PC-3 (cell line): ENCODE data around the gene PIK3R3. TPM values are rescaled to one million over a fixed set of nuclear protein-coding genes. Genes with fewer than 3 reads are reported as not detected.

ENCODE experiments used
- ATAC-seq: fragments of 200-7000 bp; cut with Tn5 transposase; 2 replicates; pipeline ENCODE4 v1.9.1; 2020; ENCODE audit warnings: mild to moderate bottlenecking, moderate library complexity
- BruUV-seq: library from RNA; stranded (reverse); fragments of 400-500 nt; replicated peaks from 2 replicates; lab custom pipeline; 2021; lab: Mats Ljungman, UMichigan
- CTCF ChIA-PET: fragments of 300-600 bp; sonication (Branson Sonifier 250); formaldehyde crosslinking; loops from one replicate; lab custom pipeline; 2022; ENCODE audit warnings: antibody characterized with exemption; lab: Charles Lee
- POLR2A ChIA-PET: fragments of 300-600 bp; sonication (Branson Sonifier 250); formaldehyde crosslinking; loops from one replicate; lab custom pipeline; 2022; ENCODE audit warnings: antibody characterized with exemption; ENCODE audit not compliant: unreplicated experiment; lab: Charles Lee
- DNase-seq: peaks from one replicate; pipeline ENCODE4 v3.0.0-alpha.2; 2015
- H2AFZ ChIP-seq: fragments of 300-600 bp; sonication (generic); 2 replicates; pipeline ENCODE4 v1.6.0; 2016; ENCODE audit warnings: antibody characterized with exemption, low read length
- H3F3A ChIP-seq: fragments of 300-600 bp; sonication (generic); one replicate; pipeline ENCODE4 v1.6.0; 2017; ENCODE audit warnings: antibody characterized with exemption, low read length, control low read depth, mild to moderate bottlenecking; ENCODE audit not compliant: unreplicated experiment
- H3K27ac ChIP-seq: fragments of 300-600 bp; sonication (generic); 2 replicates; pipeline ENCODE4 v1.5.1; 2016; ENCODE audit warnings: mild to moderate bottlenecking, low read length
- H3K27me3 ChIP-seq: fragments of 300-600 bp; sonication (generic); 2 replicates; pipeline ENCODE4 v1.6.1; 2016; ENCODE audit warnings: low read length, mixed read lengths
- H3K36me3 ChIP-seq: fragments of 300-600 bp; sonication (generic); 2 replicates; pipeline ENCODE4 v1.6.1; 2016; ENCODE audit warnings: low read depth, mixed run types, low read length, mixed read lengths
- H3K4me1 ChIP-seq: fragments of 300-600 bp; sonication (generic); 2 replicates; pipeline ENCODE4 v1.5.1; 2016; ENCODE audit warnings: low read length; ENCODE audit not compliant: insufficient read depth
- H3K4me2 ChIP-seq: fragments of 300-600 bp; sonication (generic); 2 replicates; pipeline ENCODE4 v1.6.0; 2016; ENCODE audit warnings: low read length
- H3K4me3 ChIP-seq: fragments of 300-600 bp; sonication (generic); 2 replicates; pipeline ENCODE4 v1.5.1; 2016; ENCODE audit warnings: mild to moderate bottlenecking, low read length, mixed read lengths
- H3K79me2 ChIP-seq: fragments of 300-600 bp; sonication (generic); 2 replicates; pipeline ENCODE4 v1.6.1; 2017; ENCODE audit warnings: low read length, mixed read lengths
- H3K9ac ChIP-seq: fragments of 300-600 bp; sonication (generic); 2 replicates; pipeline ENCODE4 v1.6.0; 2016; ENCODE audit warnings: mild to moderate bottlenecking, low read length
- H3K9me2 ChIP-seq: fragments of 300-600 bp; sonication (generic); replicated peaks from 2 replicates; pipeline ENCODE4 v1.6.1; 2016; ENCODE audit warnings: mixed run types, low read length, mixed read lengths
- H3K9me3 ChIP-seq: fragments of 300-600 bp; sonication (generic); 2 replicates; pipeline ENCODE4 v1.6.1; 2016; ENCODE audit warnings: low read length, mixed read lengths
- H4K20me1 ChIP-seq: fragments of 300-600 bp; sonication (generic); 2 replicates; pipeline ENCODE4 v1.6.1; 2016; ENCODE audit warnings: low read length, mixed read lengths
- EZH2 ChIP-seq: fragments of 300-600 bp; sonication (generic); IDR thresholded peaks from one replicate; pipeline ENCODE4 v1.6.1; 2017; ENCODE audit warnings: antibody characterized with exemption, mild to moderate bottlenecking, low read length; ENCODE audit not compliant: unreplicated experiment
- EZH2phosphoT487 ChIP-seq: fragments of 300-600 bp; sonication (generic); IDR thresholded peaks from 2 replicates; pipeline ENCODE4 v1.6.1; 2018; ENCODE audit warnings: mild to moderate bottlenecking, antibody characterized with exemption, low read length, borderline replicate concordance
- intact Hi-C: fragments of 100-400 bp; cut with micrococcal nuclease; formaldehyde crosslinking; loops from 2 replicates; pipeline ENCODE4 v1.9.0; 2023
- total RNA-seq: library from RNA; depleted of rRNA; stranded (reverse); fragments of >200 nt; gene quantifications from 2 replicates; pipeline ENCODE4 v1.2.3, GENCODE V29; 2014
- TF ChIP-seq, protein P1 (sequence below): fragments of 300-600 bp; sonication (generic); conservative IDR thresholded peaks from 2 replicates; pipeline ENCODE4 v1.5.1; 2017; ENCODE audit warnings: antibody characterized with exemption, low read depth, mild to moderate bottlenecking, low read length

Gene PIK3R3
- total RNA-seq, 1 experiment from 2014 or later = 17.7 TPM

DNA sequence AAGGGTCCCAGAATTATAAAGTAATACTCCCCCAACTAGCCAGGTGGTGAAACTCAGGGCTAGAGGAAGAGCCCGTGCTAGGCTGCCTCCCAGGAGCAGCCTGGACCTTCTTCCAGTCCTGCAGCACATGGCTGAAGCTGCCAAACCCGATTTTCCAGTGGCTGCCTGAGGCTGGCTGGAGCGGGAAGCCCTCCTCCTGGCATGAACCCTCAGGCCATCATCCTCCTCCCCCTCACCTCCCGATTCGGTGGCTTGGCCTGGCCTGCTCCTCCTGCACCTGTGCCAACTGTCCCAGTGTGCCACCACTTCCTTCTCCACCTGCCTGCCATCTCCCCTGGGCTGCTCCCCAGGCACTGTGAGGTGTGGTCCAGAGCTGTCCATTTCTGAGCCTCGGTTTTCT is 39.4 kb upstream of the PIK3R3 start:
- Histone ChIP-seq H3K4me2 (peak overlapping the region; percentile 48), H3K9me2 (no peaks in the 10 kb centered on the region), H3K9me3 (no peaks in the 10 kb centered on the region), H3F3A (no peaks in the 10 kb centered on the region), H4K20me1 (no peaks in the 10 kb centered on the region), H3K36me3 (no peaks in the 10 kb centered on the region), H3K4me1 (peaks cover 21% of the 10 kb centered on the region), H3K9ac (peak overlapping the region; percentile 53), H3K79me2 (no peaks in the 10 kb centered on the region), H3K4me3 (no peak overlapping the region), H3K27me3 (no peaks in the 10 kb centered on the region), H2AFZ (no peak overlapping the region), H3K27ac (peak overlapping the region; percentile 80)
- intact Hi-C loops = no loop called here
- TF ChIP-seq, protein P1, sequence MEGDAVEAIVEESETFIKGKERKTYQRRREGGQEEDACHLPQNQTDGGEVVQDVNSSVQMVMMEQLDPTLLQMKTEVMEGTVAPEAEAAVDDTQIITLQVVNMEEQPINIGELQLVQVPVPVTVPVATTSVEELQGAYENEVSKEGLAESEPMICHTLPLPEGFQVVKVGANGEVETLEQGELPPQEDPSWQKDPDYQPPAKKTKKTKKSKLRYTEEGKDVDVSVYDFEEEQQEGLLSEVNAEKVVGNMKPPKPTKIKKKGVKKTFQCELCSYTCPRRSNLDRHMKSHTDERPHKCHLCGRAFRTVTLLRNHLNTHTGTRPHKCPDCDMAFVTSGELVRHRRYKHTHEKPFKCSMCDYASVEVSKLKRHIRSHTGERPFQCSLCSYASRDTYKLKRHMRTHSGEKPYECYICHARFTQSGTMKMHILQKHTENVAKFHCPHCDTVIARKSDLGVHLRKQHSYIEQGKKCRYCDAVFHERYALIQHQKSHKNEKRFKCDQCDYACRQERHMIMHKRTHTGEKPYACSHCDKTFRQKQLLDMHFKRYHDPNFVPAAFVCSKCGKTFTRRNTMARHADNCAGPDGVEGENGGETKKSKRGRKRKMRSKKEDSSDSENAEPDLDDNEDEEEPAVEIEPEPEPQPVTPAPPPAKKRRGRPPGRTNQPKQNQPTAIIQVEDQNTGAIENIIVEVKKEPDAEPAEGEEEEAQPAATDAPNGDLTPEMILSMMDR = no peak
- TF ChIP-seq EZH2phosphoT487 = peak; percentile 45; the same call in 1 of the 2 replicates
- no TSS peak for BruUV-seq
- POLR2A ChIA-PET = no interaction called here
- ATAC-seq (peak; percentile 71), DNase-seq (peak; percentile 93)
- CTCF ChIA-PET = no interaction called here

DNA sequence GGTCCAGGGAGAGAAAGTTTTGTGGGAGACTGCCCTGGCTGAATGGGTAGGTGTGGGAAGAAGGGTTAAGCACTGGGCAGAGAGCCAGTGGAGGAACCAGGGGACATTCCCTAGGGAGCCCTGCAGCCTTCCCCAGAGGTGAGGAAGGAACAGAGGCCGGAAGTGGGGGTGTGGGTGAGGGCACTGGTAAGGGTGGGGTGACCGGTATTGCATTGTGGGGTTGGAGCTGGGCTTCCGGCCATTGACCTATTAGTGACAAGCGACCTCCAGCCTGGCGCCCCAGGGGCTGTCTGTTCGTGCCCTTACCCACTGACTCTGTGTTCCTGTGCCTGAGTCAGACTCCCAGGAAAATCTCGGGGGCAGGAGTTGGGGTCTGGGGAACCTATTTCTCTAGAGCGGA is 38.9 kb upstream of the PIK3R3 start:
- ATAC-seq = no peak; the same call in 1 of the 2 replicates
- Histone ChIP-seq H4K20me1 (no peaks in the 10 kb centered on the region), H3K9ac (peak overlapping the region; percentile 53), H3K9me3 (no peaks in the 10 kb centered on the region), H3K36me3 (no peaks in the 10 kb centered on the region), H3K4me2 (peak overlapping the region; percentile 45; the same call in 1 of the 2 replicates), H2AFZ (0 out of 2 replicates have a peak overlapping the region, but pooled peaks have one; percentile 10), H3K4me3 (no peak overlapping the region), H3F3A (no peaks in the 10 kb centered on the region), H3K79me2 (no peaks in the 10 kb centered on the region), H3K4me1 (peaks cover 21% of the 10 kb centered on the region), H3K9me2 (no peaks in the 10 kb centered on the region), H3K27ac (peak overlapping the region; percentile 80), H3K27me3 (no peaks in the 10 kb centered on the region)
- BruUV-seq = no TSS peak
- peak; percentile 21 for DNase-seq
- ChIA-PET CTCF (no interaction called here), POLR2A (no interaction called here)
- intact Hi-C loops = no loop called here
- TF ChIP-seq EZH2phosphoT487 (no peak), EZH2 (no peak)
- TF ChIP-seq, protein P1 = no peak

DNA sequence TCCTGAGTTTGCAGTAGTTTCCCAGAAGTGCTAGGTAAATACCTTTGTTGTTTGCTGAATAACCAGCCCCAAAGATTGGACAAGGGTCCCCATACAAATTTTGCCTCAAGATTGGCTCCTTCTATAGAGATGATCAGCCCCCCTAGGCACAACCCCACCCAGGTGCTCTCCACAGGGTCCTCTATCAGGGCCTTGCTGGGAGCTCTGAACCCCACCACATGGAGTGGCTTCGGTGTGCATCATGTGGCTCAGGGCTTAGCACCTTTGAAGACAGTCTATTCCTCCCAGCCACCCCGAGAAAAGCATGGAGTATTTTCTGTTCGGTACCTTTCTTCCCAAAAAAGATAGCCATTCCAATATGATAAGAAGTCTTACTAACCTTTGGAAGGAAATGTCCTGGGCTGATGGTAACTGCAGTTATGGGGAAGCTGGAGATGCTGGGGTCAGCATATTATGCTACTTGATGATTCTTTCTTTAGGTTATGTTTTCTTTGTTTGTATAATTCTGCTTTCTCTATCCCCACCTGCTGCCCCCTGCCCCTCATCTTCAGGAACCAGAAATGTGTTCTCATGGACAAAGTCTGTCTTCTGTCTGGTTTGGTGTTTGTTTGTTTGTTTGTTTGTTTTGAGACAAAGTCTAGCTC is 37.5 kb upstream of the PIK3R3 start:
- Histone ChIP-seq H3K36me3 (no peaks in the 10 kb centered on the region), H3K4me3 (no peak overlapping the region), H3K79me2 (no peaks in the 10 kb centered on the region), H2AFZ (no peak overlapping the region), H3K4me1 (peaks cover 21% of the 10 kb centered on the region), H3K9ac (no peak overlapping the region), H3K9me3 (no peaks in the 10 kb centered on the region), H3F3A (no peaks in the 10 kb centered on the region), H4K20me1 (no peaks in the 10 kb centered on the region), H3K27me3 (no peaks in the 10 kb centered on the region), H3K4me2 (no peak overlapping the region), H3K27ac (no peak overlapping the region), H3K9me2 (no peaks in the 10 kb centered on the region)
- ChIA-PET CTCF (no interaction called here), POLR2A (no interaction called here)
- TF ChIP-seq EZH2phosphoT487 (no peak), EZH2 (no peak)
- TF ChIP-seq, protein P1 = no peak
- BruUV-seq = no TSS peak
- DNase-seq = no peak
- ATAC-seq = no peak
- intact Hi-C loops = no loop called here
